Measurements from ENCODE around the gene PLEKHG7. TPM values are rescaled to one million over a fixed set of nuclear protein-coding genes. Genes with fewer than 3 reads are reported as not detected.

PLEKHG7 gene
- total and polyA plus RNA-seq, 2 of the 8 experiments (the other 6 are each of a cell fraction or from before 2014, with no cell fraction given), result not detected

- Histone ChIP-seq H3K56ac (replicated peaks; ENCODE audit: insufficient read length, low read depth, low read length) (no peak overlapping the region), H2BK15ac (ENCODE audit: low read length) (no peak overlapping the region), H2BK120ac (replicated peaks; ENCODE audit: low read depth, low read length) (no peak overlapping the region), H3K14ac (ENCODE audit: insufficient read length) (no peak overlapping the region), H2BK5ac (ENCODE audit: low read depth, low read length) (no peak overlapping the region), H3K23ac (ENCODE audit: insufficient read length) (no peak overlapping the region), H2AFZ (ENCODE audit: low read length) (no peak overlapping the region), H3K27me3 (replicated peaks in 1 of 4; ENCODE audit: control insufficient read depth in 3 of 4, extremely low read depth in 1 of 4, insufficient read depth in 3 of 4, low read length in 3 of 4) (no peaks in the 10 kb centered on the region), H3K18ac (ENCODE audit: extremely low read depth, low read length) (no peak overlapping the region), H2BK12ac (ENCODE audit: low read depth, low read length) (no peak overlapping the region), H3K79me2 (ENCODE audit: control insufficient read depth in 1 of 2, insufficient read depth in 2 of 2, low read length in 2 of 2) (no peaks in the 10 kb centered on the region), H4K8ac (ENCODE audit: extremely low read depth, insufficient read depth, low read length) (no peak overlapping the region), H3K4me1 (replicated peaks in 1 of 4; ENCODE audit: control insufficient read depth in 3 of 4, insufficient read depth in 4 of 4, low read length in 3 of 4) (peaks cover 0 to 2% (median 0%) of the 10 kb centered on the region in 4 experiments; a peak in 1 of 7 replicates), H3K9me3 (ENCODE audit: insufficient read depth in 2 of 2, low read depth in 1 of 2, low read length in 1 of 2) (peaks cover 0 to 5% of the 10 kb centered on the region in 2 experiments; a peak in 1 of 4 replicates), H3K4ac (replicated peaks; ENCODE audit: insufficient read length, low read depth, low read length) (no peak overlapping the region), H4K5ac (ENCODE audit: insufficient read length, low read depth, low read length) (no peak overlapping the region), H3K4me2 (ENCODE audit: insufficient read depth in 1 of 2, low read depth in 2 of 2, low read length in 2 of 2) (no peak overlapping the region), H3K9ac (replicated peaks in 1 of 4; ENCODE audit: extremely low read depth in 1 of 4, low read depth in 3 of 4, low read length in 3 of 4) (no peak overlapping the region), H4K91ac (replicated peaks; ENCODE audit: insufficient read length, low read length) (no peak overlapping the region), H3K27ac (ENCODE audit: low read depth, low read length) (no peak overlapping the region), H2BK20ac (ENCODE audit: low read length) (no peak overlapping the region), H2AK5ac (ENCODE audit: low read depth, low read length) (no peak overlapping the region), H3K79me1 (ENCODE audit: low read depth, low read length) (no peaks in the 10 kb centered on the region), H3K23me2 (ENCODE audit: low read depth, low read length) (no peaks in the 10 kb centered on the region), H3K36me3 (ENCODE audit: control insufficient read depth in 2 of 4, insufficient read depth in 4 of 4, low read length in 3 of 4) (no peaks in the 10 kb centered on the region), H3K4me3 (ENCODE audit: extremely low read depth in 1 of 4, insufficient read depth in 2 of 4, low read depth in 3 of 4, low read length in 4 of 4) (no peak overlapping the region), H4K20me1 (replicated peaks in 1 of 2; ENCODE audit: control insufficient read depth in 1 of 2, insufficient read depth in 2 of 2, low read length in 2 of 2) (no peaks in the 10 kb centered on the region)
- FAIRE-seq, result no peak
- POLR2A ChIA-PET (ENCODE audit: partially characterized antibody), result no interaction called here
- CTCF ChIA-PET (ENCODE audit: partially characterized antibody), result interaction anchor here (0.6 kb wide), 2 partner anchors 101 to 260 kb away, joined by 3 read pairs; no protein-coding TSS in a partner anchor
- WGBS, 2 experiments (ENCODE audit: extremely low coverage in 1 of 2, insufficient coverage in 1 of 2, insufficient read length in 1 of 2, insufficient replicate concordance in 2 of 2, low coverage in 1 of 2, low lambda C conversion rate in 2 of 2, missing lambda C conversion rate in 1 of 2), result 92% methylated on average over 1 of the region's 1 CpG; no CpG with 5 or more reads in 1 of the 2 experiments
- DNase-seq (ENCODE audit: low read depth in 1 of 2, low spot score in 2 of 2), result no peak
- TF ChIP-seq BRCA1 (IDR thresholded peaks at IDR 0.05; ENCODE audit: low read depth, low read length) (no peak), NANOG (IDR thresholded peaks at IDR 0.05; ENCODE audit: insufficient read depth, low read depth, low read length, poor library complexity, severe bottlenecking) (no peak), SP1 (IDR thresholded peaks at IDR 0.05; ENCODE audit: low read depth, low read length) (no peak), RAD21 (IDR thresholded peaks at IDR 0.05 in 1 of 2, conservative IDR thresholded peaks at IDR 0.05 in 1 of 2; ENCODE audit: low read depth in 2 of 2, low read length in 2 of 2) (no peak), TAF7 (optimal IDR thresholded peaks at IDR 0.05; ENCODE audit: borderline replicate concordance, low read depth, low read length) (no peak), EZH2 (IDR thresholded peaks at IDR 0.05; ENCODE audit: low read depth, low read length, severe bottlenecking) (no peak), CTCF (IDR thresholded peaks at IDR 0.05; ENCODE audit: control extremely low read depth in 1 of 3, insufficient read depth in 1 of 3, low read depth in 1 of 3, low read length in 3 of 3) (no peak), SIN3A (conservative IDR thresholded peaks at IDR 0.05 in 1 of 2, IDR thresholded peaks at IDR 0.05 in 1 of 2; ENCODE audit: low read depth in 1 of 2, low read length in 2 of 2) (no peak), E2F6 (IDR thresholded peaks at IDR 0.05) (no peak), NRF1 (IDR thresholded peaks at IDR 0.05; ENCODE audit: low read depth, low read length) (no peak)
Observed at GRCh38 chr12:92721656-92722055, 18.9 kb downstream of the PLEKHG7 start.

Measured in H1 (cell line).